GM15510 (cell line): ENCODE results near the gene SORCS1.

Source experiments
- POLR2A ChIP-seq: IDR thresholded peaks from 3 replicates; pipeline ENCODE4 v1.6.1; 2011; ENCODE audit warnings: borderline replicate concordance; ENCODE audit not compliant: insufficient read length; ENCODE audit errors: extremely low read depth

The SORCS1 gene

GRCh38 chr10:106618646-106619045 lies 545.9 kb downstream of the SORCS1 start:
- TF ChIP-seq POLR2A = no peak

GRCh38 chr10:106615081-106615480 lies 549.4 kb downstream of the SORCS1 start:
- TF ChIP-seq POLR2A = no peak

GRCh38 chr10:106614293-106614692 lies 550.2 kb downstream of the SORCS1 start:
- no peak for TF ChIP-seq POLR2A

- TF ChIP-seq POLR2A = no peak
Observed at GRCh38 chr10:106612381-106612780, 552.1 kb downstream of the SORCS1 start.

GRCh38 chr10:106609470-106610266 lies 554.8 kb downstream of the SORCS1 start:
- no peak for TF ChIP-seq POLR2A

GRCh38 chr10:106608066-106608465 lies 556.4 kb downstream of the SORCS1 start:
- TF ChIP-seq POLR2A = no peak

- TF ChIP-seq POLR2A = no peak
Observed at GRCh38 chr10:106595281-106595680, 569.2 kb downstream of the SORCS1 start.

- TF ChIP-seq POLR2A = no peak
Observed at GRCh38 chr10:106593876-106594275, 570.6 kb downstream of the SORCS1 start.

- TF ChIP-seq POLR2A = no peak
Observed at GRCh38 chr10:106592396-106592795, 572.1 kb downstream of the SORCS1 start.

- no peak for TF ChIP-seq POLR2A
Observed at GRCh38 chr10:106582291-106582690, 582.2 kb downstream of the SORCS1 start.

- no peak for TF ChIP-seq POLR2A
Observed at GRCh38 chr10:106577756-106578155, 586.8 kb downstream of the SORCS1 start.

- no peak for TF ChIP-seq POLR2A
Observed at GRCh38 chr10:106577266-106577665, 587.2 kb downstream of the SORCS1 start.

GRCh38 chr10:106576534-106576933 lies 588.0 kb downstream of the SORCS1 start:
- TF ChIP-seq POLR2A = no peak

- TF ChIP-seq POLR2A = no peak
Observed at GRCh38 chr10:106573106-106573505, 591.4 kb downstream of the SORCS1 start.

GRCh38 chr10:106571192-106571946 lies 593.1 kb downstream of the SORCS1 start:
- TF ChIP-seq POLR2A = no peak

GRCh38 chr10:106570268-106570667 lies 594.2 kb downstream of the SORCS1 start:
- no peak for TF ChIP-seq POLR2A
